ENCODE measurements around the gene ARHGAP30. TPM values are rescaled to one million over a fixed set of nuclear protein-coding genes. Genes with fewer than 3 reads are reported as not detected.
A peak's percentile ranks its signal among the peaks of the same experiment; 100 is the strongest.

The ARHGAP30 gene
- total RNA-seq, 1 donor from 2014 or later: not detected

DNA sequence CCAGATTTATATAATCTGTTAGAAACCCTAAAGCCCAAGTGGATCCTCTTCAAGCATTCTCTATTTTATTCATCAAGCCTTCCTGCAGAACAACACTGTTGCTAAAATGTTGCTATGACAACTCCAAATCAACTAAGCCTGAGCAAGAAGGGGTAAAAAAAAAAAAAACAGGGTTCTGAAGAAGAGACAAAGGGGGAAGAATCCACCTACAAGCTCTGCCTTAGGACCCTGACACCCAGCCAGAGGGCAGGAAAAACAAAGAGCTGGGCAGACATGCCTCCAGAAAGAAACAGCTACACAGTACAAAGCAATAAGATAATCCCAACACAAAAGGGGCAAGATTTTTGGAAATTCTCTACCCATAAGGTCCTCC, 25.2 kb downstream of the ARHGAP30 start:
- H3K27ac Mint-ChIP-seq (ENCODE audit: unreplicated experiment): peak overlapping the region; percentile 100
- peaks cover 17% of the 10 kb centered on the region for H3K36me3 Mint-ChIP-seq (ENCODE audit: unreplicated experiment)
- peaks cover 13% of the 10 kb centered on the region for H3K9me3 Mint-ChIP-seq (ENCODE audit: unreplicated experiment)
- DNase-seq: no peak
- TF ChIP-seq, protein P1, sequence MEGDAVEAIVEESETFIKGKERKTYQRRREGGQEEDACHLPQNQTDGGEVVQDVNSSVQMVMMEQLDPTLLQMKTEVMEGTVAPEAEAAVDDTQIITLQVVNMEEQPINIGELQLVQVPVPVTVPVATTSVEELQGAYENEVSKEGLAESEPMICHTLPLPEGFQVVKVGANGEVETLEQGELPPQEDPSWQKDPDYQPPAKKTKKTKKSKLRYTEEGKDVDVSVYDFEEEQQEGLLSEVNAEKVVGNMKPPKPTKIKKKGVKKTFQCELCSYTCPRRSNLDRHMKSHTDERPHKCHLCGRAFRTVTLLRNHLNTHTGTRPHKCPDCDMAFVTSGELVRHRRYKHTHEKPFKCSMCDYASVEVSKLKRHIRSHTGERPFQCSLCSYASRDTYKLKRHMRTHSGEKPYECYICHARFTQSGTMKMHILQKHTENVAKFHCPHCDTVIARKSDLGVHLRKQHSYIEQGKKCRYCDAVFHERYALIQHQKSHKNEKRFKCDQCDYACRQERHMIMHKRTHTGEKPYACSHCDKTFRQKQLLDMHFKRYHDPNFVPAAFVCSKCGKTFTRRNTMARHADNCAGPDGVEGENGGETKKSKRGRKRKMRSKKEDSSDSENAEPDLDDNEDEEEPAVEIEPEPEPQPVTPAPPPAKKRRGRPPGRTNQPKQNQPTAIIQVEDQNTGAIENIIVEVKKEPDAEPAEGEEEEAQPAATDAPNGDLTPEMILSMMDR (IDR thresholded peaks at IDR 0.05; ENCODE audit: partially characterized antibody, unreplicated experiment): no peak
- H3K27me3 Mint-ChIP-seq (ENCODE audit: unreplicated experiment): peaks cover 22% of the 10 kb centered on the region
- peaks cover 12% of the 10 kb centered on the region for H3K4me1 Mint-ChIP-seq (ENCODE audit: low read depth, unreplicated experiment)
- H3K4me3 Mint-ChIP-seq (ENCODE audit: unreplicated experiment): peak overlapping the region; percentile 97

DNA sequence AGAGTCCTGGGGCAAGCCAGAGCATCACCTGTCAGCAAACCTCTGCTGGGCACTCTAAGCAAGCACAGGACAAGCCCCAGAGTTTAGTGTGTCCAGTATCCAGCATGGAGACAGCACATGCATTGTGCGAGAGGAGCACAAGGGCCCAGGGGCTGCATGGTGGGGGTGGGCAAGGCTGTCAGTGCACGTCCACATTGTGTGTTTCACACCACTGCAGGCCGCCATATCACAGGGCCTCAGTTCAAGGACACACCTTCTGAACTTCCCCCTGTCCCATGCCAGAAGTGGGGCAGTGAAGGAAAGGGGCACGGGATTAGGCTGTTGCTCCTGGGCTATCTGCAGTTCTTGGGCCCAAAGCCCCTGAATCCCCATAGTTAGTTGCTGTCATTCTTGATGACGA, 30.1 kb downstream of the ARHGAP30 start:
- Mint-ChIP-seq H3K9me3 (ENCODE audit: unreplicated experiment) (peaks cover 5% of the 10 kb centered on the region), H3K27me3 (ENCODE audit: unreplicated experiment) (peaks cover 9% of the 10 kb centered on the region), H3K4me1 (ENCODE audit: low read depth, unreplicated experiment) (peaks cover 15% of the 10 kb centered on the region), H3K4me3 (ENCODE audit: unreplicated experiment) (peak overlapping the region; percentile 78), H3K36me3 (ENCODE audit: unreplicated experiment) (no peaks in the 10 kb centered on the region), H3K27ac (ENCODE audit: unreplicated experiment) (no peak overlapping the region)
- TF ChIP-seq, protein P1 (IDR thresholded peaks at IDR 0.05; ENCODE audit: partially characterized antibody, unreplicated experiment): no peak
- DNase-seq: no peak

DNA sequence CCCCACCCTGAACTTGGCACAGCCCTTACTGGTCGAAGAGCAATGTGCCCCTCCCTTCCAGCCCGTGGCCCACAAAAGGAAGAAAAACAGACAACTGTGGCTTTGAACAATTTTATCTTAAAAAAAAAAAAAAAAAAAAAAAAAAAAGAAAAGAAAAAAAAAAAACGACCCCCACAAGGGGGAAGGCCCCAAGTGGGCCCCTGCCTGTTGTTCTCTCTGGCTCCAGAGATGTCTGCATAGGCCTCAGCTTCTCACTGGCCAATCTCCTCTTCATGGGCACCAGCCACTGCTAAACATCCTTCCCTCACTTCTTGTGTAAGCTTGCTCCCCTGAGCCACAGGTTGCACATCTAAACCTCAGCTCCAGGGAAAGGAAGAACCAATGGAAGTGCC, 30.5 kb downstream of the ARHGAP30 start:
- peaks cover 13% of the 10 kb centered on the region for H3K4me1 Mint-ChIP-seq (ENCODE audit: low read depth, unreplicated experiment)
- H3K9me3 Mint-ChIP-seq (ENCODE audit: unreplicated experiment): peaks cover 5% of the 10 kb centered on the region
- TF ChIP-seq, protein P1 (IDR thresholded peaks at IDR 0.05; ENCODE audit: partially characterized antibody, unreplicated experiment): no peak
- no peak for DNase-seq
- peak overlapping the region; percentile 82 for H3K4me3 Mint-ChIP-seq (ENCODE audit: unreplicated experiment)
- peak overlapping the region; percentile 38 for H3K27ac Mint-ChIP-seq (ENCODE audit: unreplicated experiment)
- peaks cover 9% of the 10 kb centered on the region for H3K27me3 Mint-ChIP-seq (ENCODE audit: unreplicated experiment)
- no peaks in the 10 kb centered on the region for H3K36me3 Mint-ChIP-seq (ENCODE audit: unreplicated experiment)

DNA sequence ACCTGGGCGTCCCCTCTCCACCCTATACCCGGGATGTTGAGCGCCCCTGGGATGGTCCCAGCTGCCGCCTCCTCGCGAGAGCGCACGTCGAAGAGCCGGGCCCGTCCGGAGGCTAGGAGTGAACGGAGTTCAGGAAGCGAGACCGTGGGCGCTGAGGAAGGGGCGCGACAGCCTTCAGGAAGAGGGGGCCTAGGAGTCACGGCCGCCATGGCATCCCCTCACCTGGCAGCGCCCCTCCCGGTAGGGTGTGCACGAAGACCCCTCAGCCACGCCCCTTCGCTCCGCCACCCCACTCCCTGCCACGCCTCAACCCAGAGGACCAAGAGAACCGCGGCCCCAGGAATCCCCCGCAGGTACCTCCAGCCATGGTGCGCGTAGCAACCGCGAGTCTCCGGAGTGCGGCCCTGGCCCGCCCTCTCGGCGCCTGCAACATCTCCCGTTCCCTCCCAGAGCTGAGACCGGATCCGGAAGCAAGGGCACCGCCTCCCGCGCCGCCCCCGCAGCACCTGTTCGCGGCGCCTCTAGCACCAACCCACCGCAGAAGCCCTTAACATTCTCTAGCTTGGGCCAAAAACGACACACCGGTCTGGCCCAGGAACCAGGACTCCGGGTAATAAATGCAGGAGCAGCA, 31.1 kb downstream of the ARHGAP30 start, which contains the start of gene TSTD1:
TSTD1 (minus strand) TSS at position 442 of the 631 bp plus-strand sequence; CDS start at position 367, 75 bp downstream.
- Mint-ChIP-seq H3K27ac (ENCODE audit: unreplicated experiment) (peak within 1 kb of the TSS; percentile 78), H3K27me3 (ENCODE audit: unreplicated experiment) (peaks cover 9% of the 10 kb centered on the region), H3K4me1 (ENCODE audit: low read depth, unreplicated experiment) (peaks cover 11% of the 10 kb centered on the region), H3K36me3 (ENCODE audit: unreplicated experiment) (no peaks in the 10 kb centered on the region), H3K9me3 (ENCODE audit: unreplicated experiment) (peaks cover 5% of the 10 kb centered on the region), H3K4me3 (ENCODE audit: unreplicated experiment) (peak within 1 kb of the TSS; percentile 82)
- TF ChIP-seq, protein P1 (IDR thresholded peaks at IDR 0.05; ENCODE audit: partially characterized antibody, unreplicated experiment): peak; percentile 15
- DNase-seq: peak; percentile 55

All from glutamatergic neuron (in vitro differentiated cells).